Upper lobe of right lung (tissue), 1 donor: ENCODE measurements around the gene GRM7. TPM values are rescaled to one million over a fixed set of nuclear protein-coding genes. Genes with fewer than 3 reads are reported as not detected.
"Not testable (repeated sequence)": the region's sequence is repeated elsewhere in the genome, so short reads cannot be mapped to it uniquely, and the experiment has no call there.

Experiments used
- ATAC-seq: fragments of 200-7000 bp; cut with Tn5 transposase; one replicate; pipeline ENCODE4 v1.9.1; 2020; ENCODE audit warnings: mild to moderate bottlenecking, moderate library complexity
- DNase-seq: peaks from one replicate; pipeline ENCODE4 v3.0.0-alpha.2; 2020
- H3K27ac ChIP-seq: fragments of 200-600 bp; one replicate; pipeline ENCODE4 v1.8.0; 2022
- H3K27me3 ChIP-seq: fragments of 200-600 bp; one replicate; pipeline ENCODE4 v1.8.0; 2022; ENCODE audit warnings: mild to moderate bottlenecking
- H3K36me3 ChIP-seq: fragments of 200-600 bp; one replicate; pipeline ENCODE4 v1.8.0; 2022
- H3K4me1 ChIP-seq: fragments of 200-600 bp; one replicate; pipeline ENCODE4 v1.8.0; 2022
- H3K4me3 ChIP-seq: fragments of 200-600 bp; one replicate; pipeline ENCODE4 v1.8.0; 2022; ENCODE audit warnings: mild to moderate bottlenecking
- H3K9me3 ChIP-seq: fragments of 200-600 bp; one replicate; pipeline ENCODE4 v1.8.0; 2022
- intact Hi-C: fragments of 100-400 bp; cut with DNase I; formaldehyde crosslinking; loops from one replicate; pipeline ENCODE4 v1.11.0; 2022
- total RNA-seq: library from RNA; stranded (reverse); fragmentation: NEBNext Ultra II Directional; extraction: Animal tissue kit (Norgen Biotek cat#: 25700); gene quantifications from one replicate; pipeline ENCODE4 v1.2.1, GENCODE V29; 2021
- TF ChIP-seq, protein P1 (sequence below): fragments of 200-600 bp; IDR thresholded peaks from one replicate; pipeline ENCODE4 v1.8.0; 2022; ENCODE audit warnings: antibody characterized with exemption
- donor health status: DM: no; HTN: yes; CAD: no; lungs with severe emphysema.

Gene GRM7
- total RNA-seq, 1 donor from 2014 or later = not detected

GRCh38 chr3:6928064-6928463, 67.1 kb downstream of the GRM7 start:
- DNase-seq (no peak), ATAC-seq (no peak)
- TF ChIP-seq, protein P1, sequence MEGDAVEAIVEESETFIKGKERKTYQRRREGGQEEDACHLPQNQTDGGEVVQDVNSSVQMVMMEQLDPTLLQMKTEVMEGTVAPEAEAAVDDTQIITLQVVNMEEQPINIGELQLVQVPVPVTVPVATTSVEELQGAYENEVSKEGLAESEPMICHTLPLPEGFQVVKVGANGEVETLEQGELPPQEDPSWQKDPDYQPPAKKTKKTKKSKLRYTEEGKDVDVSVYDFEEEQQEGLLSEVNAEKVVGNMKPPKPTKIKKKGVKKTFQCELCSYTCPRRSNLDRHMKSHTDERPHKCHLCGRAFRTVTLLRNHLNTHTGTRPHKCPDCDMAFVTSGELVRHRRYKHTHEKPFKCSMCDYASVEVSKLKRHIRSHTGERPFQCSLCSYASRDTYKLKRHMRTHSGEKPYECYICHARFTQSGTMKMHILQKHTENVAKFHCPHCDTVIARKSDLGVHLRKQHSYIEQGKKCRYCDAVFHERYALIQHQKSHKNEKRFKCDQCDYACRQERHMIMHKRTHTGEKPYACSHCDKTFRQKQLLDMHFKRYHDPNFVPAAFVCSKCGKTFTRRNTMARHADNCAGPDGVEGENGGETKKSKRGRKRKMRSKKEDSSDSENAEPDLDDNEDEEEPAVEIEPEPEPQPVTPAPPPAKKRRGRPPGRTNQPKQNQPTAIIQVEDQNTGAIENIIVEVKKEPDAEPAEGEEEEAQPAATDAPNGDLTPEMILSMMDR = no peak
- Histone ChIP-seq H3K27me3 (no peaks in the 10 kb centered on the region), H3K27ac (no peak overlapping the region), H3K4me3 (no peak overlapping the region), H3K9me3 (no peaks in the 10 kb centered on the region), H3K4me1 (no peaks in the 10 kb centered on the region), H3K36me3 (no peaks in the 10 kb centered on the region)
- intact Hi-C loops = no loop called here

- DNase-seq (no peak), ATAC-seq (no peak)
- intact Hi-C loops = no loop called here
- Histone ChIP-seq H3K4me3 (no peak overlapping the region), H3K27ac (no peak overlapping the region), H3K36me3 (no peaks in the 10 kb centered on the region), H3K4me1 (no peaks in the 10 kb centered on the region), H3K9me3 (no peaks in the 10 kb centered on the region), H3K27me3 (no peaks in the 10 kb centered on the region)
- TF ChIP-seq, protein P1 = no peak
Measured at GRCh38 chr3:6929918-6930317, 69.0 kb downstream of the GRM7 start.

GRCh38 chr3:6935418-6935817, 74.5 kb downstream of the GRM7 start:
- DNase-seq, H3K27me3 ChIP-seq, H3K36me3 ChIP-seq, H3K27ac ChIP-seq, ATAC-seq, intact Hi-C loops, H3K9me3 ChIP-seq, H3K4me1 ChIP-seq, H3K4me3 ChIP-seq: not testable (repeated sequence)

GRCh38 chr3:6935970-6936369, 75.1 kb downstream of the GRM7 start:
- intact Hi-C loops = no loop called here
- no peak for DNase-seq
- H3K4me1 ChIP-seq = no peaks in the 10 kb centered on the region
- H3K27me3 ChIP-seq = no peaks in the 10 kb centered on the region
- TF ChIP-seq, protein P1 = no peak
- H3K36me3 ChIP-seq = no peaks in the 10 kb centered on the region
- H3K27ac ChIP-seq = no peak overlapping the region
- no peak overlapping the region for H3K4me3 ChIP-seq
- ATAC-seq = no peak
- H3K9me3 ChIP-seq = no peaks in the 10 kb centered on the region

- H3K27me3 ChIP-seq = no peaks in the 10 kb centered on the region
- H3K27ac ChIP-seq = no peak overlapping the region
- DNase-seq (no peak), ATAC-seq (no peak)
- H3K36me3 ChIP-seq = no peaks in the 10 kb centered on the region
- TF ChIP-seq, protein P1 = no peak
- intact Hi-C loops = no loop called here
- H3K9me3 ChIP-seq = no peaks in the 10 kb centered on the region
- H3K4me3 ChIP-seq = no peak overlapping the region
- H3K4me1 ChIP-seq = no peaks in the 10 kb centered on the region
Measured at GRCh38 chr3:6962801-6963200, 101.9 kb downstream of the GRM7 start.

DNA sequence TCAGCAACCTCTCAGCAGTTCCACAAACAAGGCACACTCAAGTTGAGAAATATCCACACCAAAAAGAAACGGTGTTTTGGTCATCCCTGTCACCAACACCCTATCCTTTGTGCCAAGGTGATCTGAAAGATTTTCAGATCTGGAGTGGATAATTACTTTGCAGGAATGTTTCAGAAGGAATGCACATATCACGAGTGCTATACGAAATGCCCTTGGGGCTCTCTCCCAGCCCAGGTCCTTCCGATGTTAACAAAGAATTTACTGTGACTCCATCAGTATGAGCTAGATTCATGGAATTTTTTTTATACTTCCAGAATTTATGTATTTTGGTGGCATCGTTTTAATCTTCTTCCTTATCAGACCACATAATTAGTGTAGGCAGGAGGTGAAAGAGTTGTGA, 105.0 kb downstream of the GRM7 start:
- no peak for ATAC-seq
- Histone ChIP-seq H3K4me1 (no peaks in the 10 kb centered on the region), H3K36me3 (no peaks in the 10 kb centered on the region), H3K4me3 (no peak overlapping the region), H3K27ac (no peak overlapping the region), H3K9me3 (no peaks in the 10 kb centered on the region), H3K27me3 (no peaks in the 10 kb centered on the region)
- TF ChIP-seq, protein P1 = no peak
- no peak for DNase-seq
- intact Hi-C loops = no loop called here
